LNCaP clone FGC (cell line): ENCODE data around the gene CYB5B.

Experiments used
- DNase-seq: peaks from one replicate; pipeline ENCODE4 v3.0.0-alpha.2; 2011; ENCODE audit warnings: low read depth
- H3K4me3 ChIP-seq: 2 replicates; pipeline ENCODE4 v1.5.1; 2011; ENCODE audit warnings: mild to moderate bottlenecking, low read depth, low read length, control low read depth
- CTCF ChIP-seq: IDR thresholded peaks from 2 replicates; pipeline ENCODE4 v1.5.1; 2012; ENCODE audit warnings: mild to moderate bottlenecking; ENCODE audit not compliant: control insufficient read depth, insufficient read depth; ENCODE audit errors: extremely low read depth

Gene CYB5B

DNA sequence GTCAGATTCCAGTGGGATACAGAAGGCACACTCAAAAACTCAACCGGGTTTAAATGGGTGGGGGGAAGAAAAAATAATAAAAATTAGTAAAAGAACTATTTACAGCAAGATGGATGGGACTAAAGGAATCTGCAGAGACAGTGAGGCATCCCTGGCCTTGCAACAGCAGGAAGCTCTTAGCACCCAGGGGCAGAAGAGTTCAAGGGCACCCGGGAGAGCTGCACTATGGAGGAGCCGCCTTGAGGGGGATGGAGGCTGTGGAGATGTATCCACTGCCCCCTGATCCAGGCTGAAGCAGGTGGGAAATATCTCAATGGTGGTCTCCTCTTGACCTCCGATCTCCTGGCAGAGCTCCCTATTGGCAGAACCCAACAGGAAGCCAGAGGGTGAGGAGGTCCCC is 72.0 kb downstream of the CYB5B start:
- no peak overlapping the region for H3K4me3 ChIP-seq
- no peak for TF ChIP-seq CTCF
- DNase-seq = no peak

GRCh38 chr16:69496896-69497295 is 72.5 kb downstream of the CYB5B start:
- DNase-seq = no peak
- no peak overlapping the region for H3K4me3 ChIP-seq
- no peak for TF ChIP-seq CTCF

- no peak for DNase-seq
- TF ChIP-seq CTCF = no peak
- H3K4me3 ChIP-seq = no peak overlapping the region
Measured at GRCh38 chr16:69497876-69498596, 73.6 kb downstream of the CYB5B start.

GRCh38 chr16:69498926-69499325 is 74.5 kb downstream of the CYB5B start:
- no peak for TF ChIP-seq CTCF
- H3K4me3 ChIP-seq = no peak overlapping the region
- DNase-seq = no peak

- no peak for TF ChIP-seq CTCF
- no peak for DNase-seq
- no peak overlapping the region for H3K4me3 ChIP-seq
Measured at GRCh38 chr16:69499541-69500230, 75.3 kb downstream of the CYB5B start.

DNA sequence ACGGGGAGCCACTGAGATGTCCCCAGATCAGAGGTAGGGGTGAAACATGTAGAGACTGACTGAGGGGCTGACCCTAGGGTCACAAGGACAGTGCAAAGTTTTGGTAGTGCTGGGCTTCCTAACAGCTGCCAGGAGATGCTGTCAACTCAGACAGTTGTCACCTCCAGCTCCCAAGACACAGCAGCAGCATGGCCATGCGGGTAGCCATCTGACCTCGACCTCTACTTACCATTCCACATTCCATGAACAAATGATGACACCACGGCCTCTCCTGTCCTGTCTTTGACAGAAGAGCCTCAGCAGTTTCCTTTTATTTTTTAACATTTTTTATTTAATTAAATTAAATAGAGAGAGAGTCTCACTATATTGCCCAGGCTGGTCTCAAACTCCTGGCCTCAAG is 76.1 kb downstream of the CYB5B start:
- no peak for DNase-seq
- H3K4me3 ChIP-seq = no peak overlapping the region
- no peak for TF ChIP-seq CTCF
